Neutrophil (primary cell): Measurements from ENCODE around the gene FMO2.

Experiments used
- H3K27ac ChIP-seq: fragments of 200-600 bp; sonication (generic); 2 replicates; pipeline ENCODE4 v1.5.1; 2016; ENCODE audit warnings: mild to moderate bottlenecking, moderate library complexity
- H3K27me3 ChIP-seq: fragments of 200-600 bp; sonication (generic); 2 replicates; pipeline ENCODE4 v1.6.0; 2016; ENCODE audit warnings: mild to moderate bottlenecking
- H3K36me3 ChIP-seq: fragments of 200-600 bp; sonication (generic); 2 replicates; pipeline ENCODE4 v1.5.1; 2017
- H3K4me1 ChIP-seq, 2 experiments: fragments of 200-600 bp in 1 of 2; sonication (generic) in 1 of 2; 1 replicate in 1 of 2; 2 replicates in 1 of 2; pipeline versions ENCODE4 v1.5.1 to v1.6.1; 2013 to 2016; ENCODE audit warnings: low read depth in 1 of 2, low read length in 1 of 2, mild to moderate bottlenecking in 1 of 2, moderate library complexity in 1 of 2; ENCODE audit not compliant: control insufficient read depth in 1 of 2, insufficient read depth in 1 of 2
- H3K4me3 ChIP-seq, 2 experiments: fragments of 200-600 bp in 1 of 2; sonication (generic) in 1 of 2; 1 replicate in 1 of 2; 2 replicates in 1 of 2; pipeline ENCODE4 v1.5.1; 2013 to 2016; ENCODE audit warnings: low read depth in 1 of 2, low read length in 1 of 2, mild to moderate bottlenecking in 1 of 2, moderate library complexity in 1 of 2
- H3K9me3 ChIP-seq: fragments of 200-600 bp; sonication (generic); 2 replicates; pipeline ENCODE4 v1.5.1; 2016
- CTCF ChIP-seq: fragments of 200-600 bp; sonication (generic); IDR thresholded peaks from 2 replicates; pipeline ENCODE4 v1.5.1; 2016; ENCODE audit warnings: antibody characterized with exemption

The FMO2 gene

DNA sequence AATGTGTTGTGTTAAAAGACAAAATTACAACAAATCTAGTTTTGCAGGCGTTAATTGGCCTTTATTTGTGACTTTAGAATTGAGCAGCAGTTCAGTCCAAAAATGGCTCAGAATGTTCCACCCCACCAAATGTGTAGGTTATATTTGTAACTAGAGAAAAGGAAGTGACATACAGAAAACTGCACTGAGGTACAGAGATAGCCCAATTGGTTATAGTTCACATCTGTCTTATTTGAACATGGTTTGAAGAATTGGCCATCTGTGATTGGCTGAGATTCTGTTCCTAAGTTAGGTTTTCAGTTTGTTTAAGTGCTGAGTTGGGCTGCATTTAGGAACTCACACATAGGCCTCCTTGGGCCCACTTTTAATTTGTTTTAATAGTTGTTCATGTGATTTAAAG, 12.0 kb upstream of the FMO2 start:
- TF ChIP-seq CTCF = no peak
- Histone ChIP-seq H3K4me1 (no peaks in the 10 kb centered on the region), H3K27me3 (no peaks in the 10 kb centered on the region), H3K36me3 (no peaks in the 10 kb centered on the region), H3K4me3 (no peak overlapping the region), H3K9me3 (no peaks in the 10 kb centered on the region), H3K27ac (no peak overlapping the region)

DNA sequence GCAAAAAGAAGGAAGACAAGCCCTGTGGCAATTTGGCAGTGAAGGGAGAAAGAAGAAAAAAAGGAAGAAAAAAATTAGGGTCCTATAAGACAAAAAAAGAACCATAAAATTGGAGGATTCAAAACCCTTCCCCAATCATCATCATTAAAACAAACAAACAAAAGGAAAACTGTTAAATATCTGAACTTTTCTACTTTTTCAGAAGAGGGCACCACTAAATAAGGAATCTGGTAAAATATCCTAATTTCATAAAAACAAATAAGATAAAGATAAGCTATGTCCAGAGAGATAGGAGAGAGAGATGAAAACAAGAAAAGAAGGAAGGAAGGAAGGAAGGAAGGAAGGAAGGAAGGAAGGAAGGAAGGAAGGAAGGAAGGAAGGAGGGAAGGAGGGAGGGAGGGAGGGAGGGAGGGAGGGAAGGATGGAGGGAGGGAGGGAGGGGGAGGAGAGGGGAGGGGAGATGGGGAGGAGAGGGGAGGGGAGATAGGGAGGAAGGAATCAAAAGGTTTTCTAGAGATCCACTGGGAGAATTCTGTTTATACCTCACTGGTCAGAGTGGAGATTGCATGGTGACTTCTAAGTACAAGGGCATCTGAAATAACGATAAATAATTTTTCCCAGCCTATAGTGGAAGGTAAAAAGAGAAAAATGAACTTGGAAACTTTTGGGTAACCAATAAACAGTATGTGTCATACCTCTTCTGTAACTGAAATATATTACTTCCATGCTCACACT, 10.4 kb upstream of the FMO2 start:
- Histone ChIP-seq H3K36me3 (no peaks in the 10 kb centered on the region), H3K9me3 (no peaks in the 10 kb centered on the region), H3K4me3 (no peak overlapping the region), H3K4me1 (no peaks in the 10 kb centered on the region), H3K27ac (no peak overlapping the region), H3K27me3 (no peaks in the 10 kb centered on the region)
- TF ChIP-seq CTCF = no peak

GRCh38 chr1:171177261-171177660, 7.8 kb upstream of the FMO2 start:
- H3K27ac ChIP-seq = no peak overlapping the region
- H3K9me3 ChIP-seq = no peaks in the 10 kb centered on the region
- no peak overlapping the region for H3K4me3 ChIP-seq
- no peak for TF ChIP-seq CTCF
- no peaks in the 10 kb centered on the region for H3K36me3 ChIP-seq
- no peaks in the 10 kb centered on the region for H3K4me1 ChIP-seq
- no peaks in the 10 kb centered on the region for H3K27me3 ChIP-seq

DNA sequence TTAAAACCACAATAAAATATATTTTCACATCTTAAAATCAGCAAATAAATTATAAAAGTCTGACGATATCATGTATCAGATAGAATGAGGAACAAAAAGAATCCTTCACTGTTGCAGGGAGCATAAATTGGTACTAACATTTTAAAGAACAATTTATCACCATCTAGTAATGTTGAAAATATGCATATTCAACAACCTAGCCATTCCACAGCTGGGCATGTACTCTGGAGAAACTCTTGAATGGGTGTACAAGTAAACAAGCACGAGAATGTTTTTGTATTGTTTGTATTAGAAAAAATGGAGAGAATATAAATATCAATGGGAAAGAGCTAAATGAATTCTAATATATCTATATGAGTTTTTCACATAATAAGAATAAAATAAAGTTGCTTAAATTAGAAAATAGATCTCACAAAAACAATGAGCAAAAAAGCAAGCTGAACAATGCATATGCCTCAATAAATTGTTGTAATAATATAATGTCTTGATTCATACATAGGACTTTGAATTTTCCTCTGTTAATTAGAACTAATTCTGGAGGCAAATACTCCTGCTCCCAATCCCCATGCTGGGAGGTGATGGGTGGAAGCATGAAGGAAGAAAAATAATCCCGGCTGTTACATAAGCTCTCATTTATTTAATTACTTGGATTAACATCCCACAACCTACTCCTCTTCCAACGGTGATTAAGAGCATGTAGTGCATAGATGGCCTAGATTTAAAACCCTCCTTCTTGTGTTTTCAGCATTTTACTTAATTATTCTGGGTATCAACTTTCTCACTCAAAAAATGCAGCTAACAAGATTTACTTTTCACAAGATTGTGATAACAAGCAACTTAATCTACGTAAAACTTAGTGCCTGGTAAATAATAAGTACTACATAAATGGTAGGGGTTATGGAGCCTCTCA, 5.5 kb upstream of the FMO2 start:
- no peak overlapping the region for H3K4me3 ChIP-seq
- H3K4me1 ChIP-seq = no peaks in the 10 kb centered on the region
- H3K9me3 ChIP-seq = no peaks in the 10 kb centered on the region
- H3K36me3 ChIP-seq = no peaks in the 10 kb centered on the region
- no peak for TF ChIP-seq CTCF
- no peaks in the 10 kb centered on the region for H3K27me3 ChIP-seq
- no peak overlapping the region for H3K27ac ChIP-seq

GRCh38 chr1:171180670-171181069, 4.4 kb upstream of the FMO2 start:
- no peak for TF ChIP-seq CTCF

More at GRCh38 chr1:171180670-171181069, 4.4 kb upstream of the FMO2 start:
- Histone ChIP-seq H3K4me3 (no peak overlapping the region), H3K4me1 (no peaks in the 10 kb centered on the region), H3K9me3 (no peaks in the 10 kb centered on the region), H3K27ac (no peak overlapping the region), H3K27me3 (no peaks in the 10 kb centered on the region), H3K36me3 (no peaks in the 10 kb centered on the region)
